ENCODE measurements around the gene CPNE7. TPM values are rescaled to one million over a fixed set of nuclear protein-coding genes. Genes with fewer than 3 reads are reported as not detected.

CPNE7 gene
- total and polyA plus RNA-seq, 9 of the 15 experiments (the other 6 are each of a cell fraction or from before 2014, with no cell fraction given), result 0.30 to 73.4 (median 32.7) TPM

DNA sequence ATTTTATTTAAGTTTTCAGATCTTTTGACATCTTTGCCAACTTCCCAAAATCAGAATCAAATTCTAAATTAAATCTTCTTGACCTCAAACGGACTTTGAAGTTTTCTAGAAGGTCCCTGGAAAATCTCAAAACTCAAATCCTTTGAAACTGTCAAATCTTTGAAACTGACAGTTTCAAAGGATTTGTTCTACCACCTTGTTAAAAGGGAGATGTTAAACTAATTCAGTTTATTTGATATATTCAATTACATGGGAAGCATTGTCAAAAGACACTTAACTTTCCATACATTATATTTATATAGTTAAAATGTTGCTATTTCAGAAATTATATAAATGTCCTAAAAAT lies 34.5 kb downstream of the CPNE7 start (continued):
- TF ChIP-seq, protein P1, sequence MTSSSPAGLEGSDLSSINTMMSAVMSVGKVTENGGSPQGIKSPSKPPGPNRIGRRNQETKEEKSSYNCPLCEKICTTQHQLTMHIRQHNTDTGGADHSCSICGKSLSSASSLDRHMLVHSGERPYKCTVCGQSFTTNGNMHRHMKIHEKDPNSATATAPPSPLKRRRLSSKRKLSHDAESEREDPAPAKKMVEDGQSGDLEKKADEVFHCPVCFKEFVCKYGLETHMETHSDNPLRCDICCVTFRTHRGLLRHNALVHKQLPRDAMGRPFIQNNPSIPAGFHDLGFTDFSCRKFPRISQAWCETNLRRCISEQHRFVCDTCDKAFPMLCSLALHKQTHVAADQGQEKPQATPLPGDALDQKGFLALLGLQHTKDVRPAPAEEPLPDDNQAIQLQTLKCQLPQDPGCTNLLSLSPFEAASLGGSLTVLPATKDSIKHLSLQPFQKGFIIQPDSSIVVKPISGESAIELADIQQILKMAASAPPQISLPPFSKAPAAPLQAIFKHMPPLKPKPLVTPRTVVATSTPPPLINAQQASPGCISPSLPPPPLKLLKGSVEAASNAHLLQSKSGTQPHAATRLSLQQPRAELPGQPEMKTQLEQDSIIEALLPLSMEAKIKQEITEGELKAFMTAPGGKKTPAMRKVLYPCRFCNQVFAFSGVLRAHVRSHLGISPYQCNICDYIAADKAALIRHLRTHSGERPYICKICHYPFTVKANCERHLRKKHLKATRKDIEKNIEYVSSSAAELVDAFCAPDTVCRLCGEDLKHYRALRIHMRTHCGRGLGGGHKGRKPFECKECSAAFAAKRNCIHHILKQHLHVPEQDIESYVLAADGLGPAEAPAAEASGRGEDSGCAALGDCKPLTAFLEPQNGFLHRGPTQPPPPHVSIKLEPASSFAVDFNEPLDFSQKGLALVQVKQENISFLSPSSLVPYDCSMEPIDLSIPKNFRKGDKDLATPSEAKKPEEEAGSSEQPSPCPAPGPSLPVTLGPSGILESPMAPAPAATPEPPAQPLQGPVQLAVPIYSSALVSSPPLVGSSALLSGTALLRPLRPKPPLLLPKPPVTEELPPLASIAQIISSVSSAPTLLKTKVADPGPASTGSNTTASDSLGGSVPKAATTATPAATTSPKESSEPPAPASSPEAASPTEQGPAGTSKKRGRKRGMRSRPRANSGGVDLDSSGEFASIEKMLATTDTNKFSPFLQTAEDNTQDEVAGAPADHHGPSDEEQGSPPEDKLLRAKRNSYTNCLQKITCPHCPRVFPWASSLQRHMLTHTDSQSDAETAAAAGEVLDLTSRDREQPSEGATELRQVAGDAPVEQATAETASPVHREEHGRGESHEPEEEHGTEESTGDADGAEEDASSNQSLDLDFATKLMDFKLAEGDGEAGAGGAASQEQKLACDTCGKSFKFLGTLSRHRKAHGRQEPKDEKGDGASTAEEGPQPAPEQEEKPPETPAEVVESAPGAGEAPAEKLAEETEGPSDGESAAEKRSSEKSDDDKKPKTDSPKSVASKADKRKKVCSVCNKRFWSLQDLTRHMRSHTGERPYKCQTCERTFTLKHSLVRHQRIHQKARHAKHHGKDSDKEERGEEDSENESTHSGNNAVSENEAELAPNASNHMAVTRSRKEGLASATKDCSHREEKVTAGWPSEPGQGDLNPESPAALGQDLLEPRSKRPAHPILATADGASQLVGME (CRISPR knock-in tag; IDR thresholded peaks at IDR 0.05), result no peak
- peak; percentile 50; the same call in 1 of the 2 replicates for TF ChIP-seq MIER1 (IDR thresholded peaks at IDR 0.05; ENCODE audit: low read depth)
- no peak for TF ChIP-seq ZFP36 (IDR thresholded peaks at IDR 0.05; ENCODE audit: low read depth, low read length, partially characterized antibody)
- TF ChIP-seq, protein P2, sequence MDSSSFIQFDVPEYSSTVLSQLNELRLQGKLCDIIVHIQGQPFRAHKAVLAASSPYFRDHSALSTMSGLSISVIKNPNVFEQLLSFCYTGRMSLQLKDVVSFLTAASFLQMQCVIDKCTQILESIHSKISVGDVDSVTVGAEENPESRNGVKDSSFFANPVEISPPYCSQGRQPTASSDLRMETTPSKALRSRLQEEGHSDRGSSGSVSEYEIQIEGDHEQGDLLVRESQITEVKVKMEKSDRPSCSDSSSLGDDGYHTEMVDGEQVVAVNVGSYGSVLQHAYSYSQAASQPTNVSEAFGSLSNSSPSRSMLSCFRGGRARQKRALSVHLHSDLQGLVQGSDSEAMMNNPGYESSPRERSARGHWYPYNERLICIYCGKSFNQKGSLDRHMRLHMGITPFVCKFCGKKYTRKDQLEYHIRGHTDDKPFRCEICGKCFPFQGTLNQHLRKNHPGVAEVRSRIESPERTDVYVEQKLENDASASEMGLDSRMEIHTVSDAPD (CRISPR knock-in tag; IDR thresholded peaks at IDR 0.05), result no peak
- no peak for TF ChIP-seq CREBBP (IDR thresholded peaks at IDR 0.05; ENCODE audit: low read depth, low read length)
- TF ChIP-seq ZNF232 (CRISPR knock-in tag; IDR thresholded peaks at IDR 0.05), result no peak
- no peak for TF ChIP-seq E2F3 (CRISPR knock-in tag; IDR thresholded peaks at IDR 0.05)
- no peak for TF ChIP-seq NCOR1 (IDR thresholded peaks at IDR 0.05)
- no peak for TF ChIP-seq JUNB (CRISPR knock-in tag; conservative IDR thresholded peaks at IDR 0.05)
- TF ChIP-seq HNRNPK (IDR thresholded peaks at IDR 0.05; ENCODE audit: low read depth, low read length, poor library complexity, severe bottlenecking), result no peak
- TF ChIP-seq ARHGAP35 (IDR thresholded peaks at IDR 0.05; ENCODE audit: partially characterized antibody), result no peak

Measured in K562 (cell line).